NOMO-1 treated with dmso at 0.1 percent for 144 hours (cell line): Measurements from ENCODE around the gene OSBPL5.

Source experiments
- DNase-seq: peaks from one replicate; lab custom pipeline; 2025; ENCODE audit not compliant: unreplicated experiment; lab: John Stamatoyannopoulos, UW

The OSBPL5 gene

DNA sequence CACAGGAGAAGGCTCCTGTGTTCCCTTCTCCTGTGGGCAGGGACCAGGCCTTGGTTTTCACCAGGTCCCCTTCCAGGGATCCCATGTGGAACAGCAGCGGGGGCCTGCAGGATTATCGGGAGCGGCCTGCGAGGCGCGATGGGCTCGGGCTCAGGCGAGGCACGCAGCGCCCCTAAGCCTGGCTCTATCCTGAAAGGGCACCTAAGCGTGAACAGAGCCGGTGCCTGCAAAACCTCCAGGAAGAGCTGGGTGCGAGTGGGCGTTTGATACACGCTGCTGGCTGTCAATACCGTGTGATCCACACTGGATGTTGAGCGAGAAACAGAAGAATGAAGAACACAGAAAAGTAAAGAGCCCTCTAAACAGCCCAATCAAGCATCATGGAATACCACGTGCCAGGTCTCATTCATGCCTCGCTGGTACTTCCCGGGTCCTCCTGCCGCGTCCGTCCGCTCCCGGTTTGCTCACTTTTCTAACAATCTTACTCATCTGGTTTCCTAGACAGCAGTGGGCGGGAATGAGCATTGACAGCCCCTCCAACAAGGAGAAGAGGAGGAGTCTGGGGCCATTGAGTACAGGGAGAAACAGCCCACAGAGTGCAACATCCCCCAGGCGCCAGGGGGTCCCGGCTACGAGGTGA is 12.5 kb downstream of the OSBPL5 start:
- DNase-seq: no peak

DNA sequence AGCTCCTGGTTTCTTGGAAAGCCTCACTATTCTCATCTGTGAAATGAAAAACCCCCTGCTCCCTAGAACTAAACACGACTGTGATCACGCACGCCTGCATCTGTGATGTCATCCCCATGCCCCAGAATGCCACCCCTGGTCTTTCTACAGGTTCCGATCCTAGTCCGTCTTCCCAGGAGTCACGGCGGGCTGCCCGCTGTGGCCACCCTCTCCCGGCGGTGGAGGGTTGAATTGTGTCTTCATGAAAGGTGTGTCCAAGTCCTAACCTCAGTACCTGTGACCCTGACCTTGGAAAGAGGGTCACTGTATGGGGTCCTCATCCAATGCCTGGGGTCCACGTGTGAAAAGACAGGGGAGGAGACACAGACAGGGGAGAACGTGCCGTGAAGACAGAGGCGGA is 14.4 kb downstream of the OSBPL5 start:
- DNase-seq: no peak

DNA sequence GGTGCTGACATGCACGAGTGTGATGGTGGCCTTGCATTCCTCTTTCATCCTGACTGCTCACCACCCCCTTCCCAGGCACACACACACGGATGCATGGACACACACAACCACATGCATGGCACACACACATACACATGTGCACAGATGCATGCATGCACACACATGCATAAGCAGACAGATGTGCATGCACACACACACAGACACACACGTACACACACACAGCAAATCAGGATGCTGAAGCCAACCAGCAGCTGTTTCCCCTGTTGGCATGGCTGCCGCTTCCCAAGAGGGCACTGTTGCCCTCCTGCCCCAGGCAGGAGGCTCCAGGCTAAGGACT is 15.3 kb downstream of the OSBPL5 start:
- no peak for DNase-seq

DNA sequence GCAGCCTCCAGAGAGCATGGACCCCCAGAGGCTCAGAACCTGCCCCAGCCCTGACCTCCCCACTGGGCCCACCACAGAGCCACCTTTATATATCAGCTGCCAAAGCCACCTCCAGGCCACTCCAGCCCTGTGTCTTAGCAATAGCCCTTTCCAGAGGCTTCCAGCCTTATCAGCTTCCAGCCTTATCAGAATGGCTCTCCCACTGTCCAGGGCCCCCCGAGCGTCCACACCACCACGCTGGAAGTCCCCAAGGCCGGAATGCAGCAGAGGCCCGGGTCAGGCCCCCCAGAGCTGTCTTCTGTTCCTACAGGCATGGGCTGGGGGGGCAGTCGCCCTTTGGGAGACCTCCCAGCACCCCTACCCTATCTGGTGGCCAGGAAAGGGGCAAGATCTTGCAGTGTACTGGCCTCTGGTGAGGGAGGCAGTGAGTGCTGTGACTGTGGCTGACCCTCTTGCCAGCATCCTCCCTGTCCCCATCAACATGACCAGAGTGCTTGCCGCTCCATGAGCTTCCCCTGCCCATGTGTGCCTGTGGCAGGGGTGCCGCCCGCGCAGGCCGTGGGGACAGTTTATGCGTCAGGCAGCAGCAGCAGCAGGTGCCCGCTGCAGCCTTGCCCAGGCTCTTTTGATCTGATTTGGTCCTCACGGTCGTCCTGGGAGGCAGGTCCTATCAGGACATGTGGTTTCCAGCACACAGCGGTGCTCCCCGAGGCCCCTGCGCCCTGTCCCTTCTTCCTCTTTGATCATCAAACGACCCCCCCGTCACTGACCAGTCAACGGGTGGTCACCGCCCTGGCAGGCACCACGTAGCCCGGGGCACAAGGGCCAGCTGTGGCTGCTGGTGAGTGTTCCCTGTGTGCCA is 15.9 kb downstream of the OSBPL5 start:
- no peak for DNase-seq

DNA sequence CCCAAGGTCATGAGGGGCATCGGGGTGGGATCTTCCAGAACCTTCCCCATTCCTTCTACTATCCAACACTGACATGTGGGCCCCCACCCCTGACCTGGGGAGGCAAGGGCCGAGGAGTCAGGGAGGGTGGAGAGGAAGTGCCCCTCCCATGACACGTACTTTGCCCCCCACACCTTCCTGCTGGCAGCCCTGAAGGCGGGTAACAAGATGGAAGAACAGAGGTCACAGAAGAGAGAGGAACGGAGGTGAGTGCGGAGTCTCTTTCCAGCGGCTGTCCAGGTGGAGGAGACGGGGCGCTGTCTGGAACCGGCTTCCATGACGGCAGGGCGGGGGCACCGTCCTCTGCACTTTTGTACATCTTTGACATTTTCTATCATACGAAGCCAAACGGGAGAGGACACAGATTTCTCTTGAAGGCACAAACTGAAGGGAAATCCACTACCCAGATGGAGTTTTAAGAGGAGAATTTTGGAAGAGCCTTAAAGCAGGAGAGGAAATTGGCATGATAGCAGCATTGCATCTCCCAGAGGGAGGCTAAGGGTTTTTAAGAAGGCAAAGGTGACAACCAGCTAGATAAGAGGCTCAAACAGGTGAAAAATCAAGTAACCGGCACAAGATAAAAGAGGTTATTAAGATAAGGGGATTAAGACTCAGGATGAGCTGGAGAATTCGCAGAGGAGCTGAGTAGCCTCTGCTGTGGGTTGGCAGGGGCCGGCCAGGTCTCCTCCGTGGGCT is 16.7 kb downstream of the OSBPL5 start:
- DNase-seq: no peak

DNA sequence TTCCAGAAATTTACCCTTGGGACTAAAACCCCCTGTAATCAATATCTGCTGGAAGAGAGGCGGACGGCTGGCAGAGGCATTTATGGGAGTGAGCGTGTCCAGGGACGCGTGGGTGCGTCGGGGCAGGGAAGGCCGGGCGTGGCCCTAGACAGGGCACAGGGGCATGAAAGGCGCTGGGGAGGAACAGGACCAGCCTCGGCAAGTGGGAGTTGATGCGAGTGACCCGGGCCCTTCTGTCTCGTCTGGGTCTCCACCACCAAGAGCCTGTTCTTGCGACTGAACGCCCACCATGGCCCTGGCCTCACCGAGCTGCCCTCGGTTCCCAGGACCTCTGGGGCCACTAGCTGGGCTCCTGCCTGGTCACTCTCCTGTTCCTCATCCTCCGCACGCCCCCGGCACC is 17.5 kb downstream of the OSBPL5 start:
- DNase-seq: no peak

DNA sequence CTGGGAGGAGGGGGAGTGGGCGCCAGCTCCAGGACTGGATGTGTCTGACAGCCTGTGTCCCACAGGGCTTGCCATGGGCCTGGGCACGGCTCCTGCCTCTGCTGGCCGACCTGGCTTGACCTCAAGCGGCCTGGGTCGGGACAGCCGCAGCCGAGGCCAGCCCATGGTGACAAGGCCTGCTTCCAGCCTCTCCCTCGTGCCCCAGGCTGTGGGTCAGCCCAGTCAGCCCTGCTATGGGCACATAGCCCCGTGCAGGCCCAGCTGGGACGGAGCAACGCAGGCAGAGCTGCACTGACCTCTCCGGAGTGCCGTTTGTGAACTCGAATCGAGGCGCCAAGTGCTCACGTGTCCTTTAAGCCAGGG is 17.9 kb downstream of the OSBPL5 start:
- no peak for DNase-seq

DNA sequence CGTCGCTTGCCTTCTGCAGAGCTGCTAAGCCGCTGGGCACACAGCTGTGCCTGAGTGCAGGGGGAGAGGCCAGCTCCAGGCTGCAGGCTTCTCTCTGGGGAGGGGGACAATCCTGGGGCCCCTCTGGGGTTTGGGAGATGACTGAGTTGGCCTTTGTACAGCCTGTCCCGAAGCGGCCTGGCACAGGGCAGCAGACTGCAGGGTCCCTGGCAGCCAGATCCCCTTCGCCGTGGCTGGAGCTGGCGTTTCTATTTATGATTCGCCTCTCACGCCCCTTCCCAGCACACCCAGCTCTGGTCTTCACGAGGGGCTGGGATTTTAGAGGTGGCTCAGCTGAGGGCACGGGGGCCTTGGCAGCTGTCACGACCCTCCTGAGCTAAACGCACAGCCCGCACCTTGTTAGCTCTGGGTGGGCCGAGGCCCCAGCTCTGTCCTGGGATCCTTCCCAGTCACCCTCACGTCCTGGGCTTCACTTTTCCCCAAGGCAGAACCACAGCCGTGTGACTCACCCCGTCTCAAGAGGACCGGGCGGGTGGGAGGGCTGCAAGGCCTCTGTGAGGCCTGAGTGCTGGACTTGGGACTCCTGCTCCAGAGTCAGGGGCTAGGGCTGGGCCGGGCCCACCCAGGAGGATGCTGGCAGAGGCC is 18.4 kb downstream of the OSBPL5 start:
- DNase-seq: no peak

DNA sequence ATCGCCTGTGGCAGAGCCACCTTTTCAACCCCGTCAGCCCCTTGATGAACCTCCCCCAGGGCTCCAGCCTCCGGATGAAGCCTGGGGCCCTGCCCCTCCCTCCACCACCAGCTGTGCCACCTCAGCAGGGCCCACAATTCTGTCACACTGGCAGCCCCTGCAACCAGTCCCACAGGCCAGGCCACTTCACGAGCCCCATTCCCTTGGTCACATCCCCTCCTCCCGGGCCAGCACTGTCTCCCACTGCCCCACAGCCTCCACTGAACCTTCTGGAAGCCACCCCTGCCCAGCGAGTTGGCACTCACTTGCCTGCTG is 19.9 kb downstream of the OSBPL5 start:
- DNase-seq: no peak

DNA sequence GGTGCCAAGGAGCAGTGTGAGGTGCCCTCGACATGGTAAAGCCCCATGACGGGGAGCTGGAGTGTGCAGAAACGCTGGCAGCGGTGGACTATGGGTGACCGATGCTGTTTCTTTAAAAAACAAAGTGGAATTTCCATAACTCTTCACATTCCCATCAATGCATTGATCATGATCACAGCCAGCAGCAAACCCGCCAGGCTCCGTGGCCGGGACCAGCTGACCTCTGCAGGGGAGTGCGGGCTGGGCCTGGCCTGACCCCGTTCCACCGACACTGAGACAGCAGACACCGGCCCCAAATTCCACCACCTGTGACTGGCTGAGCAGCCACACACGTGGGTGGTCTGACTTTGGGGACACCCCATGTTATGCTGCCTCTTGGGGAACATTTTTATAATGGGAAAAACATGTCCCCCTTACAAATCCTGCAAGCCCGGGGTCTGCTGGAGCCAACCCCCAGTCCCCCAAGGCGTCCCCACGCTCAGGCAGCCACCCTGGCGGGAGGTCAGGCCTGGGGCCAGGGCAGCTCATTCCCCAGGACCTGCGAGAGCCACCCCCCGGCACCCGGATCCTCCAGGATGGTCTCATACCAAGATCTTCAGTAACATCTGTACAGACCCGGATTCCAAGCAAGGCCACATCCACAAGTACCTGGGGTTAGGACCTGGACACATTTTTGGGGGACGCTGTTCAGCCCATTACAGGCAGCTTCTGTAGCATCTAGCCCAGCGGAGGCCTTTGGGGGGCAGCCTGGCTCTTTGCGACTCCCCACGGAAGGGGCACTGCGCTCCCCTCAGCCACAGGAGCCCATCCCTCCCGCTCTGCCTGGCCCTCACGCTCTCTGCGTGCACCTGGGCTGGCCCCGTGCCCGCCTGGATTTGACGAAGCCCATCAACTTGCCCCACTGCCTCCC is 20.6 kb downstream of the OSBPL5 start:
- no peak for DNase-seq

DNA sequence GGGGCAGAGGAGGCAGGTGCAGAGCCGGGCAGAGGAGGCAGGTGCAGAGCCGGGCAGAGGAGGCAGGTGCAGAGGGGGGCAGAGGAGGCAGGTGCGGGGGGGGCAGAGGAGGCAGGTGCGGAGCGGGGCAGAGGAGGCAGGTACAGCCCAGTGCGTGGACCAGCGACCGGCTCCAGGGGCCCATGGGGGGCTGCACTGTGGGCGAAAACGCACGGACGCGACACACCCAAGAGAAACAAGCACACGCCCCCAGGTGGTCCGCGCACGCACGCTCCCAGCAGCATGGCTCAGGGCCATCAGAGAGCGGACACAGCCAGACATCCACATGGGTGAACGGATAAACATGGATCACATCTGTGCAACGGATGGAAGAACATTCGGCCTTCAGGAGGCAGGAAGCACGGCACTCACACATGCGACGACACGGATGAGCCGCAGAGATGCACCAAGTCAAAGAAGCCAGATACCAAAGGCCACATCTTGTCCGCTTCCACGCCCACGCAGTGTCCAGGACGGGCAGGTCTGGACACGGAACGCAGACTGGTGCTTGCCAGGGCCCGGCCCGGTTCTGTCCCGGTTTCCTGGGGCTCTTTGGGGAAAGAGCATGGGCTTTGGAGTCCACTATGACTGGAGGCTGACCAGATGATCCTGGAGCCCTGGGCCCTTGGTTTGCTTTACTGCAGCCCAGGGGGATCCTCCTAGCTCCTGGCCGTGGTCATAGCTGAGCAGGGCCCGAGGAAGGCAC is 21.8 kb downstream of the OSBPL5 start:
- no peak for DNase-seq

DNA sequence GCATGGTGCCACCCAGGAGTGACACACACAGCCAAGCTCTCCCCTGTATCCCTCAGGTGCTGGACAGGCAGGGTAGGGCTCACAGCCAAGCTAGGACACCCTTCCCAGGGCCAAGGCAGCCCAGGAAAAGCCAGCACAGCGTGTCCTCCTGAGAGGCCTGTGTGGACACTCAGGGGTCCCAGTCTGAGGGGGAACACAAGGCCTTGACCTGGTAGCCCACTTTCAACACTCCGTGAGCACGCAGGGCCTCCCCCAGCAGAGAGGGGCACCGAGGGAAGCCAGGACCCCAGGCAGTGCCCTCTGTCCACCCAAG is 24.9 kb downstream of the OSBPL5 start:
- no peak for DNase-seq

DNA sequence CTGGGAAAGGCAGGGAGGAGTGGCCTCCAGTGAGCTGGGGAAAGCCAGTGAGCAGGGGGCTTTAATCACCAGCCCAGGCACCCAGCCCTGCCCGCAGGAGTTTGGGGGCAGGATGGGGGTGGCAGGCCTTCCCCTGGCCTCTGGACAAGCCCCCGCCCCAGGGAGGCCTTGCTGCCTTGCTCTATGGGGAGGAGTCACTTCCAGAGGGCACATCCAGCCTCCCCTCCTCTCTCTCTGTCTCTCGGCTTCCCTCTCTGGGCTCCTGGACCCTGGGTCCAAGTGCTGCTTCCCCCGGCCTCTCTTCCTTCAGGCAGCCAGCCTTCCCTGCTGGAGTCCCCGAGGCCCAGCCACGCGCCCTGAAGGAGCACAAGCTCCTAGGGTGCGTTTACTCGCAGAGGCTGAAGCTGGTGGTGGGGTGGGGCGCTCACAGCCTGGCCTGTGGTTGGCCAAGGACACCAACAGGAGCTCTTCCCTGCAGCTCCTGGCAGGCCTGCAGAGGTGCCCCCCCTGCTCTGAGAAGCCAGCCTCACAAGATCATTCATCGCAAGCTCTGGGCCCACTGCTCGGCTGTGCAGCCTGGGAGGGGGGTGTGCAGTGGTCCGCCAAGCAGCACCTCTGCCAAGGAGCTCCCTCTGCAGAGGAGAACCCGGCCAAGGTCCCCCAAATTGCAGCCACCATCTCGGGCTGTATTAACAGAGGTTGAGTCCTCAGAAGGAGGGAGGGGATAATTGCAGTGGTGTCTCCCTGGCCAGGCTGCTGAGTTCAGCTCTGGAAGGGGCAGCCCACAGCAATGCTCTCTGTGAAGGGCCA is 25.4 kb downstream of the OSBPL5 start:
- no peak for DNase-seq

DNA sequence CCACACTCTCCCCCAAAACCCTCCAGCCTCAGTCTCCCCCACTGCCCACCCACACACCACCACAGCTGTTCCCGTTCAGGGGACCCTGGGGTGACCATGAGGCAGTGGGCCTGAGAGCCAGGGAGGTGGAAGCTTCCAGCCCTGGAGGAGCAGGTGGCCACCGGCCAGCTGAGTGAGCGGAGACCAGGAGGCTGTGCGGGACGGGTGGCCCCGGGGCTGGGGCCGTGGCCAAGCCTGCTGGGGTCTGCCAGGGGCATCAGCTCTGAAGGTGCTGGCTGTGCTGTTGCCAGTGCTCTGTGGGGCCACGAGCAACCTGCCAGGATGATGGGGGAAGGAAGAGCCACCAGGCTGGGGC is 26.0 kb downstream of the OSBPL5 start:
- DNase-seq: no peak

DNA sequence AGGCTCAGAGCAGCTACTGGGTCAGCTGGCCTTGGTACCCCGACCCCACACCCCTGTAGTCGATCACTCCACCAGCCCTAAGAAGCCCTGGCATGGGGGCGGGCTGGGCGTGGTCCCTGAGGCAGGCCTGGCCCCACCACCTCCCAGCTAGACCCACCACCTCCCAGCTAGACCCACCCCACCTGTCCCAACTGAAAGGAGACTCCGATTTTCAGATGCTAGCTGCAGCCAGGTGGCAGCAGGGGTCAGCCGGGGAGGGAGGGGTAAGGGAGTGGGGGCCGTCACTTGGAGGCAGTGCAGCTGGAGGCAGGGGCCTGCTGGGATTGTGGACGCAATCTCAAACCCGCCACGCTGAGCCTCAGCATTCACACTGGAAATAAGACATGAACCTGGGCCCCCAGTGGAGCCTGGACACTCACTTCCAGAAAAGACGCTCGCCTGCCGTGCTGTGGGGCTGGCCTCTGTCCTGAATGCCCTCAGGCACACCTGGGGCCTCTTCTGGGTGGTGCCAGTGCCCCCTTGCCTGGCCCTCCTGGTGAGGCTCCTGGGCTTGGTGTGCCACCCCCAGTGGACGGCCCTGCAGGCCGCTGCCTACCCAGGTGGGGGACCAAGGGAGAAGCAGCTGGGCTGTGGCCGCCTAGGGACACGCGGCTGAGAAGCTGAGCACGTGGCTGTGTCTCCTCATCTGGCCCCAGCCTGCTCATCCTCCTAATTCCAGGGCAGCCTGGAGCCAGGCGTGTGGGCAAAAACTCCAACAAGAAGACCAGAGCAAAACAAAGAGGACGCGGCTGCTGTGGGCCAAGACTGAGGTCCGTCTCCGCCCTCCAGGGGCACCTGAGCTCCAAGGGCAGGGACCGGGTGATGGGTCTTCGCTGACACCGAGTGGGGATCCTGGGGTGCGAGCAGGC is 26.7 kb downstream of the OSBPL5 start:
- DNase-seq: no peak

DNA sequence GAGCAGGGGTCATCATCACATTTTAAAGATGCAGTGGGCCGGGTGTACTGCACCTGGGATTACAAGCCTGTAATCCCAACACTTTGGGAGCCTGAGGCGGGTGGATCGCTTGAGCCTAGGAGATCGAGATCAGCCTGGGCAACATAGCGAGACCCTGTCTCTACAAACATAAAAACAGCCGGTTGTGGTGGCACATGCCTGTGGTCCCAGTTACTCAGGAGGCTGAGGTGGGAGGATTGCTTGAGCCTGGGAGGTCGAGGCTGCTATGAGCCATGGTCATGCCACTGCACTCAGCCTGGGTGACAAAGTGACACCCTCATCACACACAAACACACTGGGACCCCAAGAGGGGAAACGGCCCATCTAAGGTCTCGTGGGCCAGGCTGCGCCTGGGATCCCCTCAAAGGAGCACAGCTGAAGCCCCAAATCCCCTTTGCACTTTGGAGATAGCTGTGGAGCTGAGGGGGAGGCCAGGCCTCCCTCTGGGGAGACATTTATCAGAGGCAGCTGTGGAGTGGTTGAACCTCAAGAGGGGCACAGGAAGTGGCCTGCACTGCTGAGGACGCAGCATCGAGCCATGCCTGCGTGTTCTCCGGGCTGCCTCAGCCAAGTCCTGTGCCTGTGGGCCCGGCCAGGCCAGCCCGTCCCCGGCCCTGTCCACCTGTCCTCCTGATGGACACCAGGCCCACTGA is 27.5 kb downstream of the OSBPL5 start:
- DNase-seq: no peak

DNA sequence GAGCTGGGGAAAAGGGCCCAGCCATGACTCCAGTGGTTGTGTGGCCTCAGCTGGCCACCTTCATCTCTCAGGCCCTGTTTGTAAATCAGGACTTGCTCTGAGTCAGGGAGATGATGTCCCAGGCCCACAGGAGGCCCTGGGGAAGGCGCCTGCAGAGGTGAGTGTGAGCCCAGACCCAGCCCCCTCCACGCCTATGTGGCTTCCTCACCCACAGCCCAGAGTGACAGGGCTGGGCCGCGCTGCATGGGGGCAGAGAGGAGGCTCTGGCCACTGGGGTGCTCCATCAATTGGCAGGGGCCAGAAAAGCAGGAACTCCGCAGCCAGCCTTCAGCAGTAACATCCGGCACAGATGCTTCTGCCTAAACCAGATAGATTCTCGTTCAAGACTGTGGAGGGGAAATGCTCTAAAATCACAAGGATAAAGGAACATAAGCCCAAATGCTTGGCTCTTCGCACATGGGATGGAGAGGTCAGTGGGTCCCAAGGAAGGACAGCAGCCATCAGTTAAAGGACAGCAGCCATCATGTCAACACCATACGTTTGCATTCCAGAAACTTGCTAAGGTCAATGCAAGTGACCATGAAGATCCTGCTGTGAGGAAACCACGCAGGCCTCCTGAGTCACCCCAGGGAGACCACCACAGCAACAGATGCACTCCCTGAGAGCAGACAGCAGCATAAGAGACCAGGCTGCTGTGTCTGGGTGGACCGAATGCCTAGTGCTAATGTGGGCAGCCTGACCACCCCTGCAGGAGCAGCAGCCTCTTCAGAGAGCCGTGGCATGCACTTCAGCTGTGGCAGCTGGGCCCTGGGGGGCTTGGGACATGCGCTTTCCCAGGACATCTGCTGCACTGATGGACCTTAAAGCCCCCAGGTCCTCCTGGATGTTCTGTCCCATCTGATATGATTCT is 28.3 kb downstream of the OSBPL5 start:
- DNase-seq: no peak
